GM19240 (cell line): ENCODE data around the gene RHCG.

Experiments
- DNase-seq: peaks from one replicate; pipeline ENCODE4 v3.0.0; 2011; ENCODE audit warnings: low spot score; ENCODE audit not compliant: insufficient read length

RHCG gene

GRCh38 chr15:89504166-89504565 is 7.8 kb upstream of the RHCG start:
- DNase-seq = no peak

- no peak for DNase-seq
These were observed 6.6 kb upstream of the RHCG start for GRCh38 chr15:89502867-89503595.

GRCh38 chr15:89501646-89502045 is 5.3 kb upstream of the RHCG start:
- DNase-seq = no peak

- DNase-seq = no peak
These were observed 4.3 kb upstream of the RHCG start for GRCh38 chr15:89500397-89501270.

- no peak for DNase-seq
These were observed 2.8 kb upstream of the RHCG start for GRCh38 chr15:89499156-89499555.

- no peak for DNase-seq
These were observed 2.2 kb upstream of the RHCG start for GRCh38 chr15:89498574-89498906.

GRCh38 chr15:89497231-89497630 is 848 bp upstream of the RHCG start:
- DNase-seq = no peak

- no peak for DNase-seq
These were observed 691 bp downstream of the RHCG start for GRCh38 chr15:89495638-89496145.

- no peak for DNase-seq
These were observed 1.3 kb downstream of the RHCG start for GRCh38 chr15:89494941-89495637.

- DNase-seq = no peak
These were observed 2.4 kb downstream of the RHCG start for GRCh38 chr15:89494031-89494430.

GRCh38 chr15:89492934-89493631 is 3.3 kb downstream of the RHCG start:
- no peak for DNase-seq

- no peak for DNase-seq
These were observed 4.2 kb downstream of the RHCG start for GRCh38 chr15:89492111-89492641.

- no peak for DNase-seq
These were observed 5.5 kb downstream of the RHCG start for GRCh38 chr15:89490814-89491315.

- DNase-seq = no peak
These were observed 6.1 kb downstream of the RHCG start for GRCh38 chr15:89490081-89490813.

GRCh38 chr15:89489376-89489775 is 7.0 kb downstream of the RHCG start:
- DNase-seq = no peak

- no peak for DNase-seq
These were observed 8.6 kb downstream of the RHCG start for GRCh38 chr15:89487791-89488190.

GRCh38 chr15:89486726-89487050 is 9.7 kb downstream of the RHCG start:
- no peak for DNase-seq

GRCh38 chr15:89483079-89483478 is 13.3 kb downstream of the RHCG start:
- no peak for DNase-seq

GRCh38 chr15:89482139-89482538 is 14.2 kb downstream of the RHCG start:
- DNase-seq = no peak

GRCh38 chr15:89480505-89480904 is 15.9 kb downstream of the RHCG start:
- DNase-seq = no peak
